ENCODE results near the gene FNDC10. TPM values are rescaled to one million over a fixed set of nuclear protein-coding genes. Genes with fewer than 3 reads are reported as not detected.

The FNDC10 gene
- total RNA-seq, 1 experiment from 2014 or later: 30.4 TPM

DNA sequence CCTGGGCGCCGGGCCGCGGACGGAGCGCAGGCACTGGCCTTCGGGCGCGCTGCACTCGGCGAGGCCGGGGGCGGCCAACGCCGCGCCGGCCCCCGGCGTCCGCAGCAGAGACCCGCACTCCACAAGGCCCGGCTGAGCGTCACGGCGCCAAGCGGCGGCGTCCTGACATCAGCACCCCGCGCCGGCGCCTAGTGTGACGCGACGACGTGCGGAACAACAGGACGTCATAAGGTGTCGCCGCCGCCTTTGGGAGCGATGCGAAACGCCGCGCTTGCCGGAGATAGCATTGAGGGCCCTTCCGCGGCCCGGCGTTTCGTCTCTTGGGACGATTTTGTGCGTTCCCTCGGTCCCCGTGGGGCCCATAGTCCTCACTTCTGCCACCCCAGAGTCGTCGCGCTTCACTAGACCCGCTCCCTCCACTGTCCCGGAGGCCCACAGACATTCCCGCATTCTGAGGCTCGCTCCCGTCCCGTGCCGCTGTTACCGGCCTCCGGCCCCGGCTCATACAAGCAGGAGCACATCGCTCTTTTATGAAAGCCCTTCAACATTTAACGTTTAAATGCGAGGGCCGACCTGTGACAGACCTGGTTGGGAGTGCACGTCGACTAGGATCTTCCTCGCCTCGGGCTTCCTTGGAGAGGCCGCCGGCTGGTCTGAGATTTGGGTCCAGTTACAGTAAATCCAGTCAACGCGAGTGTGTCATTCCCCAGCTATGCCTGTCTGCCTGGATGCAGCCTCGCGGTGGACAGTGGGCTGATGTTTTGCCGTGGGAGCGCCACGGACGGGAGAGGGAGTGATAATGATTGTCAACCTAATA is 25.0 kb downstream of the FNDC10 start, which contains the start of gene SSU72 (continued):
- 0 out of 2 replicates have a peak, but pooled peaks have one; percentile 25 for TF ChIP-seq NFE2L1 (CRISPR knock-in tag; IDR thresholded peaks at IDR 0.05)
- no peak for TF ChIP-seq SOX15 (CRISPR knock-in tag; IDR thresholded peaks at IDR 0.05)
- no peak for TF ChIP-seq ESRRA (CRISPR knock-in tag; IDR thresholded peaks at IDR 0.05; ENCODE audit: borderline replicate concordance)
- TF ChIP-seq CBFB (CRISPR knock-in tag; IDR thresholded peaks at IDR 0.05; ENCODE audit: low read depth): no peak
- peak; percentile 95 for TF ChIP-seq CREB1 (CRISPR knock-in tag; IDR thresholded peaks at IDR 0.05)
- TF ChIP-seq PRRX2 (CRISPR knock-in tag; IDR thresholded peaks at IDR 0.05): no peak; the same call in 1 of the 2 replicates
- TF ChIP-seq NR1H2 (CRISPR knock-in tag; IDR thresholded peaks at IDR 0.05): no peak
- TF ChIP-seq JAZF1 (CRISPR knock-in tag; IDR thresholded peaks at IDR 0.05): no peak
- TF ChIP-seq GRHL2 (CRISPR knock-in tag; IDR thresholded peaks at IDR 0.05; ENCODE audit: insufficient replicate concordance, severe bottlenecking): no peak
- no peak for TF ChIP-seq EMX1 (CRISPR knock-in tag; IDR thresholded peaks at IDR 0.05)
- peak; percentile 22 for TF ChIP-seq FOXP4 (CRISPR knock-in tag; IDR thresholded peaks at IDR 0.05)
- TF ChIP-seq, protein P1, sequence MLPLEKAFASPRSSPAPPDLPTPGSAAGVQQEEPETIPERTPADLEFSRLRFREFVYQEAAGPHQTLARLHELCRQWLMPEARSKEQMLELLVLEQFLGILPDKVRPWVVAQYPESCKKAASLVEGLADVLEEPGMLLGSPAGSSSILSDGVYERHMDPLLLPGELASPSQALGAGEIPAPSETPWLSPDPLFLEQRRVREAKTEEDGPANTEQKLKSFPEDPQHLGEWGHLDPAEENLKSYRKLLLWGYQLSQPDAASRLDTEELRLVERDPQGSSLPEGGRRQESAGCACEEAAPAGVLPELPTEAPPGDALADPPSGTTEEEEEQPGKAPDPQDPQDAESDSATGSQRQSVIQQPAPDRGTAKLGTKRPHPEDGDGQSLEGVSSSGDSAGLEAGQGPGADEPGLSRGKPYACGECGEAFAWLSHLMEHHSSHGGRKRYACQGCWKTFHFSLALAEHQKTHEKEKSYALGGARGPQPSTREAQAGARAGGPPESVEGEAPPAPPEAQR (CRISPR knock-in tag; IDR thresholded peaks at IDR 0.05): no peak
- TF ChIP-seq KAT7 (CRISPR knock-in tag; IDR thresholded peaks at IDR 0.05; ENCODE audit: borderline replicate concordance): no peak
- TF ChIP-seq ZNF671 (CRISPR knock-in tag; IDR thresholded peaks at IDR 0.05): no peak
- no peak for TF ChIP-seq ZNF219 (CRISPR knock-in tag; IDR thresholded peaks at IDR 0.05; ENCODE audit: borderline replicate concordance)
- TF ChIP-seq ZNF232 (CRISPR knock-in tag; IDR thresholded peaks at IDR 0.05): 0 out of 2 replicates have a peak, but pooled peaks have one; percentile 27
- no peak for TF ChIP-seq TCF7 (CRISPR knock-in tag; IDR thresholded peaks at IDR 0.05; ENCODE audit: low read depth)
- TF ChIP-seq PREB (CRISPR knock-in tag; IDR thresholded peaks at IDR 0.05; ENCODE audit: borderline replicate concordance): no peak
- no peak for TF ChIP-seq E2F5 (CRISPR knock-in tag; IDR thresholded peaks at IDR 0.05)
- TF ChIP-seq, protein P2, sequence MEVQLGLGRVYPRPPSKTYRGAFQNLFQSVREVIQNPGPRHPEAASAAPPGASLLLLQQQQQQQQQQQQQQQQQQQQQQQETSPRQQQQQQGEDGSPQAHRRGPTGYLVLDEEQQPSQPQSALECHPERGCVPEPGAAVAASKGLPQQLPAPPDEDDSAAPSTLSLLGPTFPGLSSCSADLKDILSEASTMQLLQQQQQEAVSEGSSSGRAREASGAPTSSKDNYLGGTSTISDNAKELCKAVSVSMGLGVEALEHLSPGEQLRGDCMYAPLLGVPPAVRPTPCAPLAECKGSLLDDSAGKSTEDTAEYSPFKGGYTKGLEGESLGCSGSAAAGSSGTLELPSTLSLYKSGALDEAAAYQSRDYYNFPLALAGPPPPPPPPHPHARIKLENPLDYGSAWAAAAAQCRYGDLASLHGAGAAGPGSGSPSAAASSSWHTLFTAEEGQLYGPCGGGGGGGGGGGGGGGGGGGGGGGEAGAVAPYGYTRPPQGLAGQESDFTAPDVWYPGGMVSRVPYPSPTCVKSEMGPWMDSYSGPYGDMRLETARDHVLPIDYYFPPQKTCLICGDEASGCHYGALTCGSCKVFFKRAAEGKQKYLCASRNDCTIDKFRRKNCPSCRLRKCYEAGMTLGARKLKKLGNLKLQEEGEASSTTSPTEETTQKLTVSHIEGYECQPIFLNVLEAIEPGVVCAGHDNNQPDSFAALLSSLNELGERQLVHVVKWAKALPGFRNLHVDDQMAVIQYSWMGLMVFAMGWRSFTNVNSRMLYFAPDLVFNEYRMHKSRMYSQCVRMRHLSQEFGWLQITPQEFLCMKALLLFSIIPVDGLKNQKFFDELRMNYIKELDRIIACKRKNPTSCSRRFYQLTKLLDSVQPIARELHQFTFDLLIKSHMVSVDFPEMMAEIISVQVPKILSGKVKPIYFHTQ (CRISPR knock-in tag; IDR thresholded peaks at IDR 0.05): no peak
- no peak for TF ChIP-seq E2F4 (CRISPR knock-in tag; IDR thresholded peaks at IDR 0.05; ENCODE audit: borderline replicate concordance, low read depth)
- TF ChIP-seq RORB (CRISPR knock-in tag; IDR thresholded peaks at IDR 0.05): no peak
- no peak for TF ChIP-seq MAX (CRISPR knock-in tag; IDR thresholded peaks at IDR 0.05)
- TF ChIP-seq MYBL2 (CRISPR knock-in tag; IDR thresholded peaks at IDR 0.05): no peak
- no peak for TF ChIP-seq GTF2I (CRISPR knock-in tag; conservative IDR thresholded peaks at IDR 0.05)
- peak; percentile 100 for TF ChIP-seq FOXK1 (CRISPR knock-in tag; IDR thresholded peaks at IDR 0.05)
- no peak for TF ChIP-seq NFYB (CRISPR knock-in tag; conservative IDR thresholded peaks at IDR 0.05; ENCODE audit: low read depth)
- 0 out of 2 replicates have a peak, but pooled peaks have one; percentile 54 for TF ChIP-seq FOXP1 (CRISPR knock-in tag; IDR thresholded peaks at IDR 0.05; ENCODE audit: borderline replicate concordance)
- TF ChIP-seq, protein P3, sequence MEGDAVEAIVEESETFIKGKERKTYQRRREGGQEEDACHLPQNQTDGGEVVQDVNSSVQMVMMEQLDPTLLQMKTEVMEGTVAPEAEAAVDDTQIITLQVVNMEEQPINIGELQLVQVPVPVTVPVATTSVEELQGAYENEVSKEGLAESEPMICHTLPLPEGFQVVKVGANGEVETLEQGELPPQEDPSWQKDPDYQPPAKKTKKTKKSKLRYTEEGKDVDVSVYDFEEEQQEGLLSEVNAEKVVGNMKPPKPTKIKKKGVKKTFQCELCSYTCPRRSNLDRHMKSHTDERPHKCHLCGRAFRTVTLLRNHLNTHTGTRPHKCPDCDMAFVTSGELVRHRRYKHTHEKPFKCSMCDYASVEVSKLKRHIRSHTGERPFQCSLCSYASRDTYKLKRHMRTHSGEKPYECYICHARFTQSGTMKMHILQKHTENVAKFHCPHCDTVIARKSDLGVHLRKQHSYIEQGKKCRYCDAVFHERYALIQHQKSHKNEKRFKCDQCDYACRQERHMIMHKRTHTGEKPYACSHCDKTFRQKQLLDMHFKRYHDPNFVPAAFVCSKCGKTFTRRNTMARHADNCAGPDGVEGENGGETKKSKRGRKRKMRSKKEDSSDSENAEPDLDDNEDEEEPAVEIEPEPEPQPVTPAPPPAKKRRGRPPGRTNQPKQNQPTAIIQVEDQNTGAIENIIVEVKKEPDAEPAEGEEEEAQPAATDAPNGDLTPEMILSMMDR (IDR thresholded peaks at IDR 0.05): no peak

Data from WTC11 (cell line).